ENCODE data around the gene ZIC4.

- TF ChIP-seq RXRA (IDR thresholded peaks at IDR 0.05; ENCODE audit: borderline replicate concordance, low read depth) = no peak
- no peak for TF ChIP-seq RFX5 (IDR thresholded peaks at IDR 0.05; ENCODE audit: low read length)
- TF ChIP-seq CTCF (IDR thresholded peaks at IDR 0.05) = peak; percentile 68
- peak; percentile 43 for TF ChIP-seq RAD21 (IDR thresholded peaks at IDR 0.05; ENCODE audit: low read length)
- no peak for TF ChIP-seq MAX (IDR thresholded peaks at IDR 0.05; ENCODE audit: low read depth)
- no peak for TF ChIP-seq ELF1 (IDR thresholded peaks at IDR 0.05)
- 0 out of 2 replicates have a peak, but pooled peaks have one; percentile 8 for TF ChIP-seq SMC3 (IDR thresholded peaks at IDR 0.05; ENCODE audit: low read depth, low read length)
- no peak for TF ChIP-seq ZBTB33 (IDR thresholded peaks at IDR 0.05; ENCODE audit: borderline replicate concordance, low read depth)
- TF ChIP-seq POLR2AphosphoS5 (IDR thresholded peaks at IDR 0.05; ENCODE audit: low read depth, low read length) = no peak
- TF ChIP-seq EP300 (IDR thresholded peaks at IDR 0.05; ENCODE audit: borderline replicate concordance in 1 of 2, low read depth in 1 of 2, low read length in 1 of 2) = no peak
Observed at GRCh38 chr3:147361454-147362420, 44.6 kb downstream of the ZIC4 start.
